GM19238 (cell line): ENCODE results near the gene PRPF6.

Experiments
- DNase-seq: peaks from one replicate; pipeline ENCODE4 v3.0.0; 2011; ENCODE audit warnings: low spot score; ENCODE audit not compliant: insufficient read length

Gene PRPF6

DNA sequence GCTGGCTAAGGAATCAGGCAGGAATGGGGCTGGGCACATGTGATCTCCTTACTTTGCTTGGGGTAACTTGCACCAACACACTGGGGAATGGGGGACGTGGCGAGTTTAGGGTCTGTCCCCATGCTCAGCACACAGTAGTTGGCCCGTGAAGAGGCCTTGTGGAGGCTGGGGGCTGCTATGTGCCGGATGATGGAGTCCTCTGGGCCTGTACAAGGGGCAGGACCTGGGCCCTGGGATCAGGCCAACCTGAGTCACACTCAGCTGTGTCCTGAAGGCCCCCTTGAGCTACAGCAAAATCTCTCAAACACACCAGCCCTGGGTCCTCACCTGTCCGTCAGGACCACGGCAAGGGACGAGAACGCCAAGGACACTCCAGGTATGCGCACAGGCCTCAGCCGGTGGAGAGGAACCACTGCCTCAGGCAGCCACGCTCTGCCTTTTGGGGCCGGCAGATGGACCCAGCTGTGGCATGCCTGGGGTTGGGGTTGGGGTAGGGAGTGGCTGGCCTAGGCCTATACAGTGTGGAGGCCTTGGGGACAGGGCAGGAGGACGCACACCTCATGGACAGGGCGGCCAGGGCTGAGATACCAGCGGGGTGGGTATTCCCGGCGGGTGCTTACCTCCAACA is 35.8 kb upstream of the PRPF6 start:
- DNase-seq: no peak

GRCh38 chr20:63945921-63946920 is 34.7 kb upstream of the PRPF6 start:
- DNase-seq: no peak

GRCh38 chr20:63946986-63947637 is 33.8 kb upstream of the PRPF6 start:
- DNase-seq: no peak

DNA sequence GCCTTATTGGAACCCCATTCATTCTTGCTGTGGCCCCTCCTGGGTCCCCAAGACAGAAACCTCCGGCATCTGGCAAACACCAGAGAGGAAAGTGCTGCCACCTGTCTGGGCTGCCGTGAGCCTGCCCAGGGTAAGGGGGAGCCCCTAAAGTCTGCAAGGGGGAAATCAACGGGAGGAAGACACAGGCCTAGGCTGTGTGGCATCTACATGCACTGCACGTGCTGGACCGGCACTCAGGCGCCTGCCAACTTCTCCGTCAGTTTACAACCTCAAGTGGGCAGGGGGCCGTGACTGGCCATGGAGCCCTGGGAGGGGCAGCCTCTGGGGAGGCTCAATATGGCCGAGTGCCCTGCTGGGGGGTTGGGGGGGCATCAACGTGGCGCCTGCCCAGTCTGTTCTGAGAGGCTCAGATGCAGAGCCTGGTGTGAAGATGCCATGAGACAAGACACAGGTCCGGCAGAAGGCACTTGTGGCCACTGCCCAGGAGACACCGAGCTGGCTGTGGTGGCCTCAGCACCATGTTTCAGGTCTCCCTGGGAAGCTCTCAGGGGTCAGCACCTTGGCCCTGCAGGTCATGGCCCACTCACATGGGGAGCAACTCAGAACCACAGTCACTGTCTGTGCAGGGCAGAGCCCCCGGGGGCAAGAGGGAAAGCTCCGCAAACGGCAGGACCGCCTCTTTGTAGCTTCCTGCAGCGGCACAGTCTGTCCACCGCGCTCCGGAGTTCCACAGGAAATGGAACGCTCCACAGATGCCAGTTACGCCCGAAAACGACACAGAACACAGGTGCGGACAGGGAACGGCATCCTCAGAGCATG is 33.1 kb upstream of the PRPF6 start:
- no peak for DNase-seq

GRCh38 chr20:63950701-63951397 is 30.1 kb upstream of the PRPF6 start:
- DNase-seq: no peak

DNA sequence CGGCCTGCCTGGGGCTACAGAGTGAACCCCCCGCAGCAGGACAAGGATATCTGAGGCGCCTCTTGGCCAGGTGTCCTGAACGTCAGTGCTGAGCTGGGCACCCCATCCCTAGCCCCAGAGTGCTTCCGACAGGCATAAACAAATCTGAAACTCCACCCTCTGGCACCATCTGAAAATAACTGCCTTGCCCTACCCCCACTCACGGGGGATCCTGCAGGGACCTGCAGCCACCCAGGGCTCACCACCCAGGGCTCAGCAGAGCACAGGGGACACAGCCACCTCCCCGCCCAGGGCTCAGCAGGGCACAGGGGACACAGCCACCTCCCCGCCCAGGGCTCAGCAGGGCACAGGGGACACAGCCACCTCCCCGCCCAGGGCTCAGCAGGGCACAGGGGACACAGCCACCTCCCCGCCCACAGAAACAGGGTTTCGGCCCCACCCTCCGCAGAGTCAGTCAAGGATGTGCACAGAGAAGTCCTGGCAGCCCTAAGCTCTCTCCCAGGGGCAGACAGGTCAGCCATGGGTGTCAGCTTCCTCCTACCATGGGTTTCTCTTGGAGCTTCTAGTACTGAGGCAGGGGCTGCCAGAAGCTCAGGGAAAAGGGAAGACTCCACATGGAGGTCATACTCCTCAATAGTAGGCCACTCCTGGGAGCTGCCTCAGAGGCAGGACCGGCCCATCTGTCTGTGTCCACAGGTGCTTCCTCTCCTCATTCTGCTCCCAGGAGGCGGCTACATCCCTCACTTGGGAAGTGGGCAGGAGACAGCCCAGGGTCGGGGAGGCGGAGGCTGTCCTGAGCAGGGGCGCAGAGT is 29.3 kb upstream of the PRPF6 start:
- no peak for DNase-seq

- no peak for DNase-seq
These were observed 28.8 kb upstream of the PRPF6 start for GRCh38 chr20:63952210-63952535.

DNA sequence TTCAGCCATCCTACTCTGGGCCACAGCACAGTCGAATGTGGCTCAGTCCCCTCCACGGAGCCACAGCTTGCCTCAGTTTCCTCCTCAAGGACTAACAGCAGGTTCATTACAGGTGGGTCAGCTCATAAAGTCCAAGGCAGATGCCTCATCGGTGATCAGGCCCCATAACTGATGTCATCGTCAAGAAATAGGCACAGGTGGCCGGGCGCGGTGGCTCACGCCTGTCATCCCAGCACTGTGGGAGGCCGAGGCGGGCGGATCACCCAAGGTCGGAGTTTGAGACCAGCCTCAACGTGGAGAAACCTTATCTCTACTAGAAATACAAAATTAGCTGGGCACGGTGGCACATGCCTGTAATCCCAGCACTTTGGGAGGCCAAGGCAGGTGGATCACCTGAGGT is 28.2 kb upstream of the PRPF6 start:
- no peak for DNase-seq

- DNase-seq: no peak
These were observed 27.0 kb upstream of the PRPF6 start for GRCh38 chr20:63953764-63954429.

DNA sequence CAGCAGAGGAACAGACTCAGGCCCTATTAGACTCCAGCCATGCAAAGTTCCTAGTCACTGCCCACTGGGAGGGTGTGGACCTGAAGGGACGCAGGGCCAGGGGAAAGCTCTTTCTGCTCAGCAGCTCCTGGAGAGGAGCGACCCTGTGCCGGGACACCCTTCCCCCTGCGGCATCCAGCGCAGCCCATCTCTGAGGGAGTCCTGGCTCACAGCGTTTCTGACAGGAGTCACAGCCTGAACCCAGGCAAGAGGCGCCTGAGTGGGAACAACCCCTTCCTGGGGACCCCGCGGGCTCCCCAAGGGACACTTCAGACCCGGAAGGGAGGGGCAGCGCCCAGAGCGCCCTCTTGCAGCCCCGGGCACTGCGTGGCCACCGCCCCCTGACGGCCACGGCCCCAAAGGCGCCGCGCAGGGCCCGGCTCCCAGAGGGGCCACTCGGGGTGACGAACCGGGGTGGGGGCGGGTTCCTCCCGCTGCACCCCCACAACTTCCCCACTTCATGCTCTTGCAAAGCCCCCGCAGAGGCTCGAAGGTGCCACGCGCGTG is 25.6 kb upstream of the PRPF6 start:
- DNase-seq: peak; percentile 51

DNA sequence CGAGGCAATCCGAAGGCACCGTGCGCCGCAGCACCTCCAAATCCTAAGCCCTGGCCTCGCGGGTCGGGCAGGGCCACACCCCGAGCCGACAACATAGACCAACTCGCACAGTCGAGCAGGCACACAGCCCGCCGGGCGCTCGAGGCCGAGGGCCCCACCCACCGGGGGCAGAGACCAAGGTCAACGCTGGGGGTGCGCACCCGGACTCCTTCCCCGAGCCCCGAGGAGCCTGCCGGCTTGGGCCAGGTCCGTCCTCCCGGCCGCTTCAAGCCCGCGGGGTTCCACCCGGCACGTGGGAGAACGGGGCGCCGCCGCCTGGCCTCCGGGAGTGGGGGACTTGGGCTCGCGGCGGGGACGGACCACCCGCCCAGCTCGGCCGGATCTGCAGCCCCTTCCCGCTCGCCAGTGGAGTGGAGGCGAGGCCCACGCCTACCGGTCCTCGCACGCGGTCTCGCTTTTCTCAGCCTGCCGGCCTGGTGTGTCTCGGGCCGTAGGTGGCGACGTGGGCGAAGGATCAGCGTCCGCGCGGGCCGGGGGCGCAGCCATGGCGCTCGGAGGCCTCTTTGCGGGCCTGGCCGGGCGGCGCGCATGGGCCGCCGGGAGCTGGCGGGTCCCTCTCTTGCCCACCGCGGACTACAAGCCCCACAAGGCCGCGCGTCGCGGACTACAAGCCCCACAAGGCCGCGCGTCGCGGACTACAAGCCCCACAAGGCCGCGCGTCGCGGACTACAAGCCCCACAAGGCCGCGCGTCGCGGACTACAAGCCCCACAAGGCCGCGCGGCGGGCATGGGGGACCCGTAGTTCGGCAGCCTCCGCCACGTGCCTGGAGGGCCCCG is 24.9 kb upstream of the PRPF6 start, which contains the start of gene UCKL1:
Gene UCKL1, minus strand, starts transcription at position 590 of the 837 bp plus-strand sequence. Its CDS starts 44 bp downstream, at position 546.
- DNase-seq: peak; percentile 96

GRCh38 chr20:63956664-63957003 is 24.3 kb upstream of the PRPF6 start:
- DNase-seq: no peak

GRCh38 chr20:63957004-63957689 is 23.8 kb upstream of the PRPF6 start:
- peak; percentile 69 for DNase-seq

DNA sequence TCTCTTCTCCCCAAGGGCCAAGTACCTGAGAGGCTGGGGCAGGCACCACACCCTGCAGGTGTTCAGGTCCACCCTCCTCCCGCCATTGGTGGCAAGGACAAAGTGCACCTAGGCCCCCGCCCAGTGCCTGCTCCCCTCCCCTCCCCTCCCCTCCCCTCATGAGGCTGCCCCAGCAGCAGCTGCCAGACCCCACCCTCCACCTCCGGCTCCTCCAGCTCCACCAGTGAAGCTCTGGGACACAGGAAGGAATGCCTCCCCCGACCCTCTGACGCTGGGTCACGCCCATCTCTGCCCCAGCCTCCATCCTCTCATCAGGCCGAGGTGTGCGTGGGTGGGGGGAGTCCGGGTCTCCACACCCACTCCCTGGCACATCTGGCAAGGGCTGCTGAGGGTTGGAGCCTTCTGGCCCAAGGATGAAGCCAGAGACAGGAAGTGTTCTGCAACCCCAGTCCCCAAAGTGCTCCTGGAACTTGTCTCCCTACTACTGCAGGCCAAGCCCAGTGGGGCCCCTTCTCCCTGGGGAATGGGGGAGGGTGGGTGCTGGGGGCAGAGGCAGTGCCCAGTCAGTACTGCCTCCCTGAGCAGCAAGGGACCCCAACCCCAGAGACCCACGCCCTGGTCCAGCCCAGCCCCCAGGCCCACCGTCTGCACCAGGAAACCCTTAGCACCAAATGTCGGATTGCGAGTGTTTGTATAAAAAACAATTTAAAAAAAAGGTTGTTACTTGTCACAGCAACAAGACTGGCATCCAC is 23.1 kb upstream of the PRPF6 start:
- no peak for DNase-seq

DNA sequence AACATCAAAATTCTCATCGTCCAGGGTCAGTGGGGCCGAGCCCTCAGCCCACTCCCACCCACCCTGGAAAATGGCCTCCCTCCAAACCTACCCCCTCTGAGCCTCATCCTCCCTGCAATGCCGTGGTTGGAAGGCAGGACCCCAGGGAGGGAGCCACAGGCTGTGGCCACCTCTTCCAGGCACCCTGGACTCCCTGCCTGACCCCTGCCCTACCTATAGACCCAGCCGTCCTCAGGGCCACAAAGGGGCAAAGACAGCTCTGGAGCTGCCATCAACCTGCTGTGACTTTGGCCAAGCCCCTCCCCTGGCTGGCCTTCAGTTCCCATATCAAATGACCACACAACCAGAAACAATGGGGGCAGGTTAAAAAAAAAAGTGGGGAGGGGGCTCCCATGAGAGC is 22.5 kb upstream of the PRPF6 start:
- DNase-seq: no peak

DNA sequence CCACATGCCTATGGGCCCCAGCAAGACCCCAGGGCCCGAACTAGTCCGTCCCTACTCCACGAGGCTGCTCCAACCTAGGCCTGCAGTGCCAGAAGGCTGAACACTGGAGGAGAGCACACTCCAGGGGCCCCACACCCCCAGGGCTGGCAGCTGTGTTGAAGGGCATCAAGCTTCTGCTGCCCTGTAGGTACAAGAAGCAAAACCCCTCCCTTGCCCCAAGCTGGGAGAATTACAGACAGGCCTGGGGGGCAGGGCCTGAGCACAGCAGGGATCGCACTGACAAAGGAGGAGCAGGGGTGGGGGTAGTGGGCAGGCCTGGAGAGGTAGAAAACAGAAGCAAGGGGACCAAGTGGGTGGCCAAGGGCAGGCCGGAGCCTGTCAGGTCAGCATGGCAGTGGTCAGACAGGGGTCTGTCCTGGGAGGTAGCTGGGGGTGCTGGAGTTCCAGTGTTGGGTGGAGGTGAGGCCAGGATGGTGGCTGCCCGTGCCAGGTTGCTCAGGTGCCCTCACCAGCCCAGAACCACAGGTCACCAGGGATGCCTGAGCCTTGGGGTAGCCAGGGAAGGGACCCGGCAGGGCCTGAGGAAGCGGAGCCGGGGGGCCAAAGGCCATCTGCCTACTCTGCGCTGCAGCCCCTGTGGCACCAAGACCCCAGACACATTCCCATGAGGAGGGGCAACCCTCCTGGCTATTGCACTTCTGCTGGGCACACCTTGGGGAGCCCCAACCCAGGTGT is 21.8 kb upstream of the PRPF6 start:
- no peak for DNase-seq
